HEK293T (cell line): ENCODE results near the gene DHX32.

Experiments
- FOXM1 ChIP-seq: fragments of 450-650 bp; IDR thresholded peaks from 2 replicates; pipeline ENCODE4 v1.6.1; 2017; ENCODE audit warnings: mild to moderate bottlenecking, borderline replicate concordance
- PKNOX1 ChIP-seq: fragments of 450-650 bp; IDR thresholded peaks from 2 replicates; pipeline ENCODE4 v1.6.1; 2016

- no peak for TF ChIP-seq PKNOX1
- TF ChIP-seq FOXM1 = no peak
Observed at GRCh38 chr10:125797994-125798662, 83.0 kb downstream of the DHX32 start.
